Prostate gland (tissue), 2 donors: Measurements from ENCODE around the gene HIPK1.

Experiments used
- POLR2A ChIP-seq: fragments of 450-650 bp; IDR thresholded peaks from one replicate; pipeline ENCODE4 v1.6.1; 2016; ENCODE audit warnings: antibody characterized with exemption, mild to moderate bottlenecking
- POLR2AphosphoS5 ChIP-seq: sonication (generic); formaldehyde crosslinking; IDR thresholded peaks from one replicate; pipeline ENCODE4 v1.6.1; 2017; ENCODE audit warnings: antibody characterized with exemption
- TF ChIP-seq, protein P1 (sequence below), 4 experiments: fragments of 200-600 bp in 2 of 4; fragments of 450-650 bp in 2 of 4; sonication (generic) in 2 of 4; IDR thresholded peaks; 1 replicate in 3 of 4; 2 replicates in 1 of 4; pipeline ENCODE4 v1.5.1; 2016 to 2019; ENCODE audit warnings: antibody characterized with exemption in 4 of 4, mild to moderate bottlenecking in 2 of 4, moderate library complexity in 2 of 4

DNA sequence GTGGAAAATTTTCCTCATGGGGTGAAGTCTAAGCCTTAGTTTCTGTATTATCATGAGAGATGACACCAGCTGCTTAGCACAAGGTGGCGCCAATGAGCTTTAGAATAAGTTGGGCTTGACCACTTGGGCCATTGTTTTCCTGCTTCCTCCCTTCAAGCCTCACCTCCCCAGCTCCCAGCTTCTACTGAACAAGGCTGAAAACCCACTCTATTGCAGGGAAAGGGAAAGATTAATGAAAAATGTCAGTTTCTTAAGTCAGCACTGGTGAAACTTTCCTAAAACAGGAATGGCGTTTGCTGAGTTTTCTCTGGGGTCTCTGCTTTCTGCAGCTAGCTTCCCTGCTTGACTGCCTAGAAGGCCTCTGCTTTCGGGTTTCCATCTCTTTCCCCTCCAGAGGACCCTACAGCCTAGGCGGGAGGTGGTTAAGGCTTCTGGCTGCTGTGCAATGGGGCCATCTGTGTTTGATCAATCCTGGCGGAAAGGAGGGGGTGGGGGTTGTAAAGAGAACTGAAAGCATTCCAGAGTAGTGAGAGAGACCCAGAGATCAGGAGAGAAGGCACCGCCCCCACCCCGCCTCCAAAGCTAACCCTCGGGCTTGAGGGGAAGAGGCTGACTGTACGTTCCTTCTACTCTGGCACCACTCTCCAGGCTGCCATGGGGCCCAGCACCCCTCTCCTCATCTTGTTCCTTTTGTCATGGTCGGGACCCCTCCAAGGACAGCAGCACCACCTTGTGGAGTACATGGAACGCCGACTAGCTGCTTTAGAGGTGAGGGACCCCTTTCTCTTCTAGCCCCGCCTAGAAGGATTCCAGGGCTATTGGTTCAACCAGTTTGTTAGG, 50.0 kb downstream of the HIPK1 start, which contains the start of gene OLFML3:
- TF ChIP-seq, protein P1, sequence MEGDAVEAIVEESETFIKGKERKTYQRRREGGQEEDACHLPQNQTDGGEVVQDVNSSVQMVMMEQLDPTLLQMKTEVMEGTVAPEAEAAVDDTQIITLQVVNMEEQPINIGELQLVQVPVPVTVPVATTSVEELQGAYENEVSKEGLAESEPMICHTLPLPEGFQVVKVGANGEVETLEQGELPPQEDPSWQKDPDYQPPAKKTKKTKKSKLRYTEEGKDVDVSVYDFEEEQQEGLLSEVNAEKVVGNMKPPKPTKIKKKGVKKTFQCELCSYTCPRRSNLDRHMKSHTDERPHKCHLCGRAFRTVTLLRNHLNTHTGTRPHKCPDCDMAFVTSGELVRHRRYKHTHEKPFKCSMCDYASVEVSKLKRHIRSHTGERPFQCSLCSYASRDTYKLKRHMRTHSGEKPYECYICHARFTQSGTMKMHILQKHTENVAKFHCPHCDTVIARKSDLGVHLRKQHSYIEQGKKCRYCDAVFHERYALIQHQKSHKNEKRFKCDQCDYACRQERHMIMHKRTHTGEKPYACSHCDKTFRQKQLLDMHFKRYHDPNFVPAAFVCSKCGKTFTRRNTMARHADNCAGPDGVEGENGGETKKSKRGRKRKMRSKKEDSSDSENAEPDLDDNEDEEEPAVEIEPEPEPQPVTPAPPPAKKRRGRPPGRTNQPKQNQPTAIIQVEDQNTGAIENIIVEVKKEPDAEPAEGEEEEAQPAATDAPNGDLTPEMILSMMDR (IDR thresholded peaks at IDR 0.05) = peak; percentile 43 to 82 (median 69)
- TF ChIP-seq POLR2A (no peak), POLR2AphosphoS5 (no peak)
